HL-60 (cell line): Measurements from ENCODE around the gene COL24A1.

Source experiments
- CTCF ChIP-seq: IDR thresholded peaks from one replicate; pipeline ENCODE4 v1.5.1; 2011; ENCODE audit warnings: low read length, control low read depth, inconsistent platforms; ENCODE audit not compliant: insufficient read depth
- POLR2AphosphoS5 ChIP-seq: IDR thresholded peaks from 2 replicates; pipeline ENCODE4 v1.6.1; 2012; ENCODE audit warnings: low read depth

- no peak for TF ChIP-seq POLR2AphosphoS5
- TF ChIP-seq CTCF = no peak
These were observed 215.8 kb downstream of the COL24A1 start for GRCh38 chr1:85940656-85941306.
